NCI-H2196 treated with DMSO at 0.1 percent for 48 hours (cell line): Measurements from ENCODE around the gene LRRC4C.
"Not testable (repeated sequence)": the region's sequence is repeated elsewhere in the genome, so short reads cannot be mapped to it uniquely, and the experiment has no call there.

Experiments used
- DNase-seq: peaks from one replicate; lab custom pipeline; 2025; ENCODE audit not compliant: unreplicated experiment; lab: John Stamatoyannopoulos, UW

LRRC4C gene

DNA sequence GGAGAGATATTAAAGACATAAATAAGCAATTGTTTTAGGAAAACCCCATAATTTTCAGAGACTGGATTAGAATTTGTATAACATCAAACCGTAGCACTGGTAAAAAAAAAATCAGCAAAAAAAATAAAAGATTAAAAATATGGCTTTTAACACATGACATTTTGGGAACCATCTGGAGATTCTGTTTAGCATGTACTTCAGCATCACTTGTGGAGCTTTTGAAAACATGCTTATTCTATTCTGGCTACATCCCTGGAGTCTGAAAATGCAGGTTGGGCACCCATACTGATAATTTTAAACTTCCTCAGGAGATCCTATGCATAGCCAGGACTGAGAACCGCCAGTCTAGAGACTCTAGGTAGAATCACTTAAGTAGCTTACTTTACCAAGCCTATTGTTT lies 1190.9 kb downstream of the LRRC4C start:
- no peak for DNase-seq

- DNase-seq = no peak
Measured at GRCh38 chr11:40255457-40255856, 1204.0 kb downstream of the LRRC4C start.

DNA sequence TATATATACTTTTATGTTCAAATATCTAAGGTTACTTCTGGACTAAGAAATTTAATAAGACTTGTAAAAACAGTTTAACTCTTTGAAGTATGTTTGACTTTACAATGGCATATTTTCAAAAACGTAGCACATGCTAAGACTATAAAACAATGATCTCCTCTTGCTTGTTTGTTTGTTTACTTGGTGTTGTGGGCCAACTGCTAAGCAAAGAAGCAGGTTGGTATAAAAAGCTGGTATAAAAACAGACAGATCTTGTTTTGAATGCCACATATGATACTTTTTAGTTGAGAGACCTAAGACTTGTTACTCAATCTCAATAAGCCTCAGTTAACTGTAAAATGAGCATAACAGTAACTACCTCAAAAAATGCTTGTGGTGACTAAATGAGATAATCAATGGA lies 1206.3 kb downstream of the LRRC4C start:
- DNase-seq = no peak

GRCh38 chr11:40252236-40252635 lies 1207.2 kb downstream of the LRRC4C start:
- DNase-seq = no peak

- no peak for DNase-seq
Measured at GRCh38 chr11:40246983-40247382, 1212.5 kb downstream of the LRRC4C start.

- DNase-seq = no peak
Measured at GRCh38 chr11:40241524-40242051, 1217.9 kb downstream of the LRRC4C start.

DNA sequence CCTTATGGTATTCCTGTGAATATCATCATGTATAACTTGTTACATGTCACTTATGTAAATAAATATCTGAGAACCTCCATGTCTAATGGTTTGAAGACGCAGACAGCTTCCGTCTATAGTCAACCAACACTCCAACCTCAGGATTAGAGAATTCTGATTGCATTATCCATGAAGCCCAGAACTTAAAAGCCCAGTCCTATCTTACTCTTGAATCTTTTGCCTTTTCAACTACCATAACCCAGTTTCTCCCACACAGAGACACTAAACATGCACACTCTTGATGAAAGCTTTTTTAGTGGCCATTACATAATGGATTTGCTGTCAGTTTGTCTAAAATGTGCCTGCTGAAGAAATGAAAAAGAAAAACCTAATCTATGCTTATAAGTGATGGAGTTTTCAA lies 1219.2 kb downstream of the LRRC4C start:
- no peak for DNase-seq

GRCh38 chr11:40236526-40236925 lies 1222.9 kb downstream of the LRRC4C start:
- DNase-seq = no peak

- DNase-seq = no peak
Measured at GRCh38 chr11:40235841-40236240, 1223.6 kb downstream of the LRRC4C start.

- no peak for DNase-seq
Measured at GRCh38 chr11:40230821-40231220, 1228.6 kb downstream of the LRRC4C start.

GRCh38 chr11:40228662-40229061 lies 1230.8 kb downstream of the LRRC4C start:
- DNase-seq = no peak

- no peak for DNase-seq
Measured at GRCh38 chr11:40227730-40228129, 1231.7 kb downstream of the LRRC4C start.

DNA sequence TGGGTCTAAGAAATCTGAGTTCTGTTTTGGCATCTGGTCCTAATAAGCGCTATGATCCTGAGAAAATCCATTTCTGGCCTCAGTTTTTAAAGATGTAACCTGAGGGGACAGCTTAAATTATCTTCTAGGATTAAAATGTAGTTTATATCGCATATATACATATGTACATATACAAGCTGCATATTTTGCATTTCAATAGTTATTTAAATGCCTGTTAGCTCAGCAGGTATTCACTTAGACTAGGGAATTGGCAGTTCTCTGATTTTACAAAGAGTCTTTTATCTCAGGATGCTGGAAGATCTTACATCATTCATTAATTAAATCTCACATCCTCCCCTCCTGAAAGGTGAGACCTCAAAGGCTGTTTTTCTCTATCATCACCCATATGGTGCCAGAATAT lies 1232.8 kb downstream of the LRRC4C start:
- no peak for DNase-seq

GRCh38 chr11:40223596-40224330 lies 1235.7 kb downstream of the LRRC4C start:
- no peak for DNase-seq

- no peak for DNase-seq
Measured at GRCh38 chr11:40219401-40219800, 1240.1 kb downstream of the LRRC4C start.

- DNase-seq = no peak
Measured at GRCh38 chr11:40215556-40215955, 1243.9 kb downstream of the LRRC4C start.

- no peak for DNase-seq
Measured at GRCh38 chr11:40207416-40207815, 1252.0 kb downstream of the LRRC4C start.

- DNase-seq = no peak
Measured at GRCh38 chr11:40204228-40204627, 1255.2 kb downstream of the LRRC4C start.

- DNase-seq = no peak
Measured at GRCh38 chr11:40203606-40204005, 1255.8 kb downstream of the LRRC4C start.

DNA sequence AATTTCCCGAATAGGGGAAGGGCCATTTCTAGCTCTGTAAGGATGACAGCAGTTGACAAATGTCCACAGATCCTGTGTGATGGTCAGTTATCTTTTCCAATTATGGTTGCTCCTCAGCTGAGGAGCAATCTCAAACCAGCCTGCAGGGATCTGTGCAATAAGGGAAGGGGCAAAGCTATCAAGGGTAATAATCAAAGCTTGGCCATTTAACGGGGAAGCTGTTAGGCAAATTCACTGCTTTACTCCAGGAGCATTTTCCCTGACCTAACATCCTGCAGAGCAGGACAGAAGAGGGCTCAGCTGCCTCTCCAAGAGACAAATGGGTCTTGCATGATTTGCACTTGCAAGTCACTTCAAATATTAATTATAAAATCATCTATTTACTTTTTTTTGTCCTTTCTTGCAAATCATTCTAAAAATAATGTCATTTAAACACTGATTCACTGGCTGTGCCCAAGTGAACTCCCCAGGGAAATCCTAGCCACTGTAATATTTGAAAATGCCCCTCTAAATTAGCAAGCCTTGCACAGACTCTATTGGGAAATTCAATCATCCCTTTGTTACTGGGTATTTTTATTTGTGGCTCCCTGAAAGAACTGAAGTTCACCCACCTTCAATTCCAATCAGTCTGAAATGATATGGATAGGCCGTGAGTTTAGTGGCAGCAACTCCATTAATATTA lies 1256.7 kb downstream of the LRRC4C start:
- DNase-seq = no peak

GRCh38 chr11:40192590-40192989 lies 1266.9 kb downstream of the LRRC4C start:
- not testable (repeated sequence) for DNase-seq

- no peak for DNase-seq
Measured at GRCh38 chr11:40190294-40190693, 1269.2 kb downstream of the LRRC4C start.
